Mucosa of rectum (tissue), 2 donors: ENCODE results near the gene PTGIS.

Experiments used
- H3K27ac ChIP-seq, 2 donors: one replicate each; pipeline ENCODE4 v1.7.0; 2013; ENCODE audit warnings: inconsistent platforms in 2 of 2, low read depth in 2 of 2, low read length in 2 of 2
- H3K27me3 ChIP-seq, 2 donors: one replicate each; pipeline ENCODE4 v1.7.0; 2013; ENCODE audit warnings: low read length in 2 of 2; ENCODE audit not compliant: control insufficient read depth in 2 of 2, insufficient read depth in 2 of 2
- H3K36me3 ChIP-seq, 2 donors: one replicate each; pipeline ENCODE4 v1.7.0; 2013; ENCODE audit warnings: low read length in 2 of 2; ENCODE audit not compliant: control insufficient read depth in 2 of 2, insufficient read depth in 2 of 2
- H3K4me1 ChIP-seq, 2 donors: one replicate each; pipeline ENCODE4 v1.7.0; 2013; ENCODE audit warnings: low read length in 2 of 2, mild to moderate bottlenecking in 1 of 2; ENCODE audit not compliant: control insufficient read depth in 2 of 2, insufficient read depth in 2 of 2
- H3K4me3 ChIP-seq, 2 donors: one replicate each; pipeline ENCODE4 v1.7.0; 2013; ENCODE audit warnings: low read length in 2 of 2
- H3K9ac ChIP-seq, 2 donors: one replicate each; pipeline ENCODE4 v1.7.0; 2013; ENCODE audit warnings: low read length in 2 of 2, low read depth in 1 of 2, mild to moderate bottlenecking in 1 of 2
- H3K9me3 ChIP-seq, 2 donors: one replicate each; pipeline ENCODE4 v1.7.0; 2013; ENCODE audit warnings: low read length in 2 of 2; ENCODE audit not compliant: control insufficient read depth in 2 of 2
- donor health status: healthy.
- donor health status: Normal muscosa, but diverticular disease.

Gene PTGIS

GRCh38 chr20:49483696-49484123 lies 84.2 kb downstream of the PTGIS start:
- Histone ChIP-seq H3K27me3 (peaks cover 7 to 32% of the 10 kb centered on the region in 2 donors), H3K9ac (no peak overlapping the region), H3K36me3 (no peaks in the 10 kb centered on the region), H3K27ac (no peak overlapping the region), H3K4me3 (no peak overlapping the region), H3K9me3 (no peaks in the 10 kb centered on the region), H3K4me1 (peaks cover 3 to 4% of the 10 kb centered on the region in 2 donors)

GRCh38 chr20:49483018-49483695 lies 84.8 kb downstream of the PTGIS start:
- Histone ChIP-seq H3K9me3 (no peaks in the 10 kb centered on the region), H3K36me3 (no peaks in the 10 kb centered on the region), H3K4me3 (no peak overlapping the region), H3K27ac (no peak overlapping the region), H3K27me3 (peaks cover 7 to 32% of the 10 kb centered on the region in 2 donors), H3K4me1 (peaks cover 3 to 4% of the 10 kb centered on the region in 2 donors), H3K9ac (no peak overlapping the region)

- no peaks in the 10 kb centered on the region for H3K9me3 ChIP-seq
- no peak within 1 kb of the TSS for H3K9ac ChIP-seq
- no peak within 1 kb of the TSS for H3K4me3 ChIP-seq
- no peak within 1 kb of the TSS for H3K27ac ChIP-seq
- H3K36me3 ChIP-seq: no peaks in the 10 kb centered on the region
- peaks cover 7 to 32% of the 10 kb centered on the region in 2 donors for H3K27me3 ChIP-seq
- peaks cover 3 to 4% of the 10 kb centered on the region in 2 donors for H3K4me1 ChIP-seq
Measured at GRCh38 chr20:49482621-49483017, 85.3 kb downstream of the PTGIS start, which contains the start of gene KCNB1. Gene KCNB1, minus strand, starts transcription at chr20:49482668. Its CDS starts 188 bp downstream, at chr20:49482480.

GRCh38 chr20:49482173-49482572 lies 85.8 kb downstream of the PTGIS start:
- Histone ChIP-seq H3K4me3 (no peak overlapping the region), H3K4me1 (peaks cover 3 to 4% of the 10 kb centered on the region in 2 donors), H3K27me3 (peaks cover 7 to 28% of the 10 kb centered on the region in 2 donors), H3K27ac (no peak overlapping the region), H3K36me3 (no peaks in the 10 kb centered on the region), H3K9ac (no peak overlapping the region), H3K9me3 (no peaks in the 10 kb centered on the region)

- Histone ChIP-seq H3K4me3 (no peak overlapping the region), H3K4me1 (peaks cover 3 to 4% of the 10 kb centered on the region in 2 donors), H3K27ac (no peak overlapping the region), H3K9ac (no peak overlapping the region), H3K36me3 (no peaks in the 10 kb centered on the region), H3K27me3 (peaks cover 7 to 21% of the 10 kb centered on the region in 2 donors), H3K9me3 (no peaks in the 10 kb centered on the region)
Measured at GRCh38 chr20:49481116-49481515, 86.8 kb downstream of the PTGIS start.

GRCh38 chr20:49480236-49480635 lies 87.7 kb downstream of the PTGIS start:
- Histone ChIP-seq H3K4me3 (no peak overlapping the region), H3K36me3 (no peaks in the 10 kb centered on the region), H3K9ac (no peak overlapping the region), H3K4me1 (peaks cover 3 to 4% of the 10 kb centered on the region in 2 donors), H3K27me3 (peaks cover 4 to 15% of the 10 kb centered on the region in 2 donors), H3K27ac (no peak overlapping the region), H3K9me3 (no peaks in the 10 kb centered on the region)

GRCh38 chr20:49479785-49480184 lies 88.2 kb downstream of the PTGIS start:
- Histone ChIP-seq H3K27me3 (peaks cover 3 to 11% of the 10 kb centered on the region in 2 donors), H3K9me3 (no peaks in the 10 kb centered on the region), H3K4me3 (no peak overlapping the region), H3K9ac (no peak overlapping the region), H3K36me3 (no peaks in the 10 kb centered on the region), H3K4me1 (peaks cover 3 to 4% of the 10 kb centered on the region in 2 donors), H3K27ac (no peak overlapping the region)

GRCh38 chr20:49478754-49479689 lies 88.9 kb downstream of the PTGIS start:
- no peak overlapping the region for H3K9ac ChIP-seq
- H3K9me3 ChIP-seq: no peaks in the 10 kb centered on the region
- H3K27me3 ChIP-seq: peaks cover 0 to 14% of the 10 kb centered on the region in 2 donors
- H3K36me3 ChIP-seq: no peaks in the 10 kb centered on the region
- no peak overlapping the region for H3K4me3 ChIP-seq
- H3K4me1 ChIP-seq: no peaks in the 10 kb centered on the region
- H3K27ac ChIP-seq: no peak overlapping the region

GRCh38 chr20:49478266-49478665 lies 89.7 kb downstream of the PTGIS start:
- peaks cover 0 to 14% of the 10 kb centered on the region in 2 donors for H3K27me3 ChIP-seq
- no peaks in the 10 kb centered on the region for H3K4me1 ChIP-seq
- H3K9ac ChIP-seq: no peak overlapping the region
- H3K4me3 ChIP-seq: no peak overlapping the region
- no peaks in the 10 kb centered on the region for H3K36me3 ChIP-seq
- H3K9me3 ChIP-seq: no peaks in the 10 kb centered on the region
- H3K27ac ChIP-seq: no peak overlapping the region

GRCh38 chr20:49477200-49477599 lies 90.7 kb downstream of the PTGIS start:
- Histone ChIP-seq H3K27ac (no peak overlapping the region), H3K4me3 (no peak overlapping the region), H3K36me3 (no peaks in the 10 kb centered on the region), H3K27me3 (peaks cover 0 to 11% of the 10 kb centered on the region in 2 donors), H3K4me1 (no peaks in the 10 kb centered on the region), H3K9me3 (no peaks in the 10 kb centered on the region), H3K9ac (no peak overlapping the region)
